Panc1 (cell line): ENCODE data around the gene HASPIN. TPM values are rescaled to one million over a fixed set of nuclear protein-coding genes. Genes with fewer than 3 reads are reported as not detected.
"Not testable (repeated sequence)": the region's sequence is repeated elsewhere in the genome, so short reads cannot be mapped to it uniquely, and the experiment has no call there.

Source experiments
- ATAC-seq: fragments of 200-7000 bp; cut with Tn5 transposase; 2 replicates; pipeline ENCODE4 v1.9.1; 2020; ENCODE audit warnings: mild to moderate bottlenecking, moderate library complexity
- BruUV-seq: library from RNA; stranded (reverse); fragments of 400-500 nt; replicated peaks from 2 replicates; lab custom pipeline; 2021; lab: Mats Ljungman, UMichigan
- CTCF ChIA-PET: fragments of 300-600 bp; sonication (Branson Sonifier 250); formaldehyde crosslinking; loops from one replicate; lab custom pipeline; 2022; ENCODE audit warnings: antibody characterized with exemption; lab: Charles Lee
- POLR2A ChIA-PET: fragments of 300-600 bp; sonication (Branson Sonifier 250); formaldehyde crosslinking; loops from one replicate; lab custom pipeline; 2022; ENCODE audit warnings: antibody characterized with exemption; lab: Charles Lee
- DNase-seq: peaks from one replicate; pipeline ENCODE4 v3.0.0-alpha.2; 2010; ENCODE audit warnings: low read depth, low spot score
- H3K27ac ChIP-seq: 2 replicates; pipeline ENCODE4 v1.5.1; 2011; ENCODE audit warnings: mild to moderate bottlenecking, low read length, inconsistent platforms
- H3K27me3 ChIP-seq: fragments of 200-500 bp; sonication (Bioruptor generic); 2 replicates; pipeline ENCODE4 v1.6.0; 2014; ENCODE audit warnings: low read length, inconsistent platforms; ENCODE audit not compliant: control insufficient read depth, insufficient read depth
- H3K36me3 ChIP-seq: fragments of 200-500 bp; sonication (Bioruptor generic); 2 replicates; pipeline ENCODE4 v1.5.1; 2014; ENCODE audit warnings: inconsistent platforms, mild to moderate bottlenecking, low read length, moderate library complexity; ENCODE audit not compliant: control insufficient read depth, insufficient read depth
- H3K4me1 ChIP-seq: 2 replicates; pipeline ENCODE4 v1.5.1; 2011; ENCODE audit warnings: inconsistent platforms, mild to moderate bottlenecking, low read length, moderate library complexity; ENCODE audit not compliant: control insufficient read depth, insufficient read depth
- H3K4me3 ChIP-seq, 2 experiments: 2 replicates each; pipeline ENCODE4 v1.5.1; 2011 to 2012; ENCODE audit warnings: low read depth in 2 of 2, low read length in 2 of 2, mild to moderate bottlenecking in 2 of 2, inconsistent platforms in 1 of 2, moderate library complexity in 1 of 2
- H3K9me3 ChIP-seq: fragments of 200-500 bp; sonication (Bioruptor generic); 2 replicates; pipeline ENCODE4 v1.5.1; 2014; ENCODE audit warnings: low read depth, mild to moderate bottlenecking, inconsistent platforms, low read length, moderate library complexity; ENCODE audit not compliant: control insufficient read depth, insufficient read depth
- POLR2AphosphoS5 ChIP-seq: IDR thresholded peaks from 2 replicates; pipeline ENCODE4 v1.6.1; 2012; ENCODE audit warnings: mild to moderate bottlenecking, low read depth, low read length, moderate library complexity
- SIN3A ChIP-seq: IDR thresholded peaks from 2 replicates; pipeline ENCODE4 v1.6.1; 2012; ENCODE audit warnings: low read depth, mild to moderate bottlenecking, low read length, moderate library complexity, borderline replicate concordance; ENCODE audit not compliant: insufficient read depth
- TCF7L2 ChIP-seq: IDR thresholded peaks from 2 replicates; pipeline ENCODE4 v1.6.1; 2011; ENCODE audit warnings: mild to moderate bottlenecking, low read depth, low read length, inconsistent platforms
- in situ Hi-C: cut with HindIII; loops from 2 replicates; pipeline ENCODE4 v1.10.0; 2016; ENCODE audit warnings: low sequenced_read_pairs, low pct_unique_long_range_greater_than_20kb
- intact Hi-C: fragments of 100-400 bp; cut with micrococcal nuclease; formaldehyde crosslinking; loops from one replicate; pipeline ENCODE4 v1.10.0; 2022; ENCODE audit not compliant: unreplicated experiment
- total RNA-seq: library from RNA; stranded (reverse); gene quantifications from one replicate; pipeline ENCODE4 v1.2.1, GENCODE V29; 2021; ENCODE audit not compliant: unreplicated experiment
- TF ChIP-seq, protein P1 (sequence below): fragments of 450-650 bp; IDR thresholded peaks from 2 replicates; pipeline ENCODE4 v1.5.1; 2017; ENCODE audit warnings: mild to moderate bottlenecking
- TF ChIP-seq, protein P2 (sequence below), 2 experiments: IDR thresholded peaks; 2 replicates each; pipeline ENCODE4 v1.6.1; 2011 to 2012; ENCODE audit warnings: low read depth in 2 of 2, control low read depth in 1 of 2, low read length in 1 of 2, mild to moderate bottlenecking in 1 of 2, moderate library complexity in 1 of 2; ENCODE audit not compliant: insufficient read depth in 1 of 2

Gene HASPIN
- total RNA-seq, 1 experiment from 2014 or later: 10.6 TPM

DNA sequence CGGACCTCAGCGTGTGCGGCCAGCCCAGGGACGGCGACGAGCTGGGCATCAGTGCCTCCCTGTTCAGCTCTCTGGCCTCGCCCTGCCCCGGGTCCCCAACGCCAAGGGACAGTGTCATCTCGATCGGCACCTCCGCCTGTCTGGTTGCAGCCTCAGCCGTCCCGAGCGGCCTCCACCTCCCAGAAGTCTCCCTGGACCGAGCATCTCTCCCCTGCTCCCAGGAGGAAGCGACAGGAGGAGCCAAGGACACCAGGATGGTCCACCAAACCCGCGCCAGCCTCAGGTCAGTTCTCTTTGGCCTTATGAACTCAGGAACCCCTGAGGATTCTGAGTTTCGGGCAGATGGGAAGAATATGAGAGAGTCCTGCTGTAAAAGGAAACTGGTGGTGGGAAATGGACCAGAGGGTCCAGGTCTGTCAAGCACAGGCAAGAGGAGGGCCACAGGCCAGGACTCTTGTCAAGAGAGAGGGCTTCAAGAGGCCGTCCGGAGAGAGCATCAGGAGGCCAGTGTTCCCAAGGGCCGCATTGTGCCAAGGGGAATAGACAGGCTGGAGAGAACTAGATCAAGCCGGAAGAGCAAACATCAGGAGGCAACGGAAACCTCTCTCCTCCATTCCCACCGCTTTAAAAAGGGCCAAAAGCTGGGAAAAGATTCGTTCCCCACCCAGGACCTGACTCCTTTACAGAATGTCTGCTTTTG is 825 bp downstream of the HASPIN start:
- BruUV-seq: no TSS peak
- intact Hi-C loops (no loop called here), in situ Hi-C loops (no loop called here)
- ATAC-seq (no peak), DNase-seq (no peak)
- no peak for TF ChIP-seq TCF7L2
- TF ChIP-seq, protein P1, sequence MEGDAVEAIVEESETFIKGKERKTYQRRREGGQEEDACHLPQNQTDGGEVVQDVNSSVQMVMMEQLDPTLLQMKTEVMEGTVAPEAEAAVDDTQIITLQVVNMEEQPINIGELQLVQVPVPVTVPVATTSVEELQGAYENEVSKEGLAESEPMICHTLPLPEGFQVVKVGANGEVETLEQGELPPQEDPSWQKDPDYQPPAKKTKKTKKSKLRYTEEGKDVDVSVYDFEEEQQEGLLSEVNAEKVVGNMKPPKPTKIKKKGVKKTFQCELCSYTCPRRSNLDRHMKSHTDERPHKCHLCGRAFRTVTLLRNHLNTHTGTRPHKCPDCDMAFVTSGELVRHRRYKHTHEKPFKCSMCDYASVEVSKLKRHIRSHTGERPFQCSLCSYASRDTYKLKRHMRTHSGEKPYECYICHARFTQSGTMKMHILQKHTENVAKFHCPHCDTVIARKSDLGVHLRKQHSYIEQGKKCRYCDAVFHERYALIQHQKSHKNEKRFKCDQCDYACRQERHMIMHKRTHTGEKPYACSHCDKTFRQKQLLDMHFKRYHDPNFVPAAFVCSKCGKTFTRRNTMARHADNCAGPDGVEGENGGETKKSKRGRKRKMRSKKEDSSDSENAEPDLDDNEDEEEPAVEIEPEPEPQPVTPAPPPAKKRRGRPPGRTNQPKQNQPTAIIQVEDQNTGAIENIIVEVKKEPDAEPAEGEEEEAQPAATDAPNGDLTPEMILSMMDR: no peak
- no peaks in the 10 kb centered on the region for H3K27me3 ChIP-seq
- peak overlapping the region; percentile 86 for H3K27ac ChIP-seq
- H3K36me3 ChIP-seq: peaks cover 11% of the 10 kb centered on the region
- H3K4me1 ChIP-seq: peaks cover 13% of the 10 kb centered on the region
- POLR2A ChIA-PET: no interaction called here
- CTCF ChIA-PET: interaction anchor here (1.2 kb wide), 1 partner anchor 14 kb away, joined by 6 read pairs; no protein-coding TSS in a partner anchor
- H3K9me3 ChIP-seq: no peaks in the 10 kb centered on the region
- peak overlapping the region; percentile 90 to 96 for H3K4me3 ChIP-seq

DNA sequence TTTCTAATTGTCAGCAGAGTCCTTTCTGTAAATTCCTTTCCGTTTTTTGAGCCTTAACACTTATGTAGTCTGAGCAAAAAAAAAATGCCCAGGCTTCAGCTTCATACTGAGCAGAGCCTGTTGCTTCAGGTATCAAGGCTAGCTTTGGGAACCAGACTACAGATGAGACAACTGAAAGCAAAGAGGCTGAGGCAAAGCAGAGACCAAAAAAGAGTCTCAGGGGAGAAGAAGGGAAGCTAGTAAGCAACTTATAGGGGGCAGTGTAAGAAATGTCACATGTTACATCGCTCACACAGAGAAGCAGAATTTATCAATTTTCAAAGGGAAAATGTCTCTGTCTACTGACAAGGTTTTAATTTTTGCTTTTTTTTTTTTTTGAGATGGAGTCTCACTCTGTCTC is 3.3 kb downstream of the HASPIN start:
- in situ Hi-C loops (no loop called here), intact Hi-C loops (no loop called here)
- CTCF ChIA-PET: interaction anchor here (0.7 kb wide), 1 partner anchor 32 kb away, joined by 4 read pairs; no protein-coding TSS in a partner anchor
- H3K4me3 ChIP-seq: no peak overlapping the region
- H3K27ac ChIP-seq: peak overlapping the region; percentile 34; the same call in 1 of the 2 replicates
- ATAC-seq (no peak), DNase-seq (no peak)
- TF ChIP-seq, protein P1: no peak
- TF ChIP-seq SIN3A (no peak), TCF7L2 (no peak), POLR2AphosphoS5 (no peak)
- TF ChIP-seq, protein P2, sequence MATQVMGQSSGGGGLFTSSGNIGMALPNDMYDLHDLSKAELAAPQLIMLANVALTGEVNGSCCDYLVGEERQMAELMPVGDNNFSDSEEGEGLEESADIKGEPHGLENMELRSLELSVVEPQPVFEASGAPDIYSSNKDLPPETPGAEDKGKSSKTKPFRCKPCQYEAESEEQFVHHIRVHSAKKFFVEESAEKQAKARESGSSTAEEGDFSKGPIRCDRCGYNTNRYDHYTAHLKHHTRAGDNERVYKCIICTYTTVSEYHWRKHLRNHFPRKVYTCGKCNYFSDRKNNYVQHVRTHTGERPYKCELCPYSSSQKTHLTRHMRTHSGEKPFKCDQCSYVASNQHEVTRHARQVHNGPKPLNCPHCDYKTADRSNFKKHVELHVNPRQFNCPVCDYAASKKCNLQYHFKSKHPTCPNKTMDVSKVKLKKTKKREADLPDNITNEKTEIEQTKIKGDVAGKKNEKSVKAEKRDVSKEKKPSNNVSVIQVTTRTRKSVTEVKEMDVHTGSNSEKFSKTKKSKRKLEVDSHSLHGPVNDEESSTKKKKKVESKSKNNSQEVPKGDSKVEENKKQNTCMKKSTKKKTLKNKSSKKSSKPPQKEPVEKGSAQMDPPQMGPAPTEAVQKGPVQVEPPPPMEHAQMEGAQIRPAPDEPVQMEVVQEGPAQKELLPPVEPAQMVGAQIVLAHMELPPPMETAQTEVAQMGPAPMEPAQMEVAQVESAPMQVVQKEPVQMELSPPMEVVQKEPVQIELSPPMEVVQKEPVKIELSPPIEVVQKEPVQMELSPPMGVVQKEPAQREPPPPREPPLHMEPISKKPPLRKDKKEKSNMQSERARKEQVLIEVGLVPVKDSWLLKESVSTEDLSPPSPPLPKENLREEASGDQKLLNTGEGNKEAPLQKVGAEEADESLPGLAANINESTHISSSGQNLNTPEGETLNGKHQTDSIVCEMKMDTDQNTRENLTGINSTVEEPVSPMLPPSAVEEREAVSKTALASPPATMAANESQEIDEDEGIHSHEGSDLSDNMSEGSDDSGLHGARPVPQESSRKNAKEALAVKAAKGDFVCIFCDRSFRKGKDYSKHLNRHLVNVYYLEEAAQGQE (IDR thresholded peaks at IDR 0.05; ENCODE audit: insufficient read depth in 1 of 2, low read depth in 2 of 2, low read length in 1 of 2): no peak
- H3K4me1 ChIP-seq: peaks cover 13% of the 10 kb centered on the region
- peaks cover 8% of the 10 kb centered on the region for H3K36me3 ChIP-seq
- no peaks in the 10 kb centered on the region for H3K27me3 ChIP-seq
- no TSS peak for BruUV-seq
- H3K9me3 ChIP-seq: no peaks in the 10 kb centered on the region
- POLR2A ChIA-PET: interaction anchor here (0.6 kb wide), 1 partner anchor 415 kb away, joined by 4 read pairs; no protein-coding TSS in a partner anchor

DNA sequence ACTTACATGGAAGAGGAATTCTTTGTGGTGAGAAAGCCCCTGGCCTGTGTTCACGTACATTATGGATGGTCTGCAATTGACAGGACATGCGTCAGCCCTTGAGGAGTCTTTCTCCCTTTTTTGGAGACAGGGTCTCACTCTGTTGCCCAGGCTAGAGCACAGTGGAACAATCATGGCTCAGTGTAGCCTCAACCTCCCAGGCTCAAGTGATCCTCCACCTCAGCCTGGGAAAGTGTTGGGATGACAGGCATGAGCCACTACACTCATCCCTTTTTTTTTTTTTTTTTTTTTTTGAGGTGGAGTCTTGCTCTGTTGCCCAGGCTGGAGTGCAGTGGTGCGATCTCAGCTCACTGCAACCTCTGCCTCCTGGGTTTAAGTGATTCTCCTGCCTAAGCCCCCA is 4.4 kb downstream of the HASPIN start:
- H3K4me3 ChIP-seq, intact Hi-C loops, H3K9me3 ChIP-seq, ATAC-seq, CTCF ChIA-PET, H3K27ac ChIP-seq, H3K36me3 ChIP-seq, DNase-seq, BruUV-seq, H3K27me3 ChIP-seq, in situ Hi-C loops: not testable (repeated sequence)
- POLR2A ChIA-PET: interaction anchor here (0.7 kb wide), 1 partner anchor 59 kb away, joined by 13 read pairs; no protein-coding TSS in a partner anchor
- H3K4me1 ChIP-seq: peaks cover 12% of the 10 kb centered on the region
